ENCODE results near the gene TMEM132E. TPM values are rescaled to one million over a fixed set of nuclear protein-coding genes. Genes with fewer than 3 reads are reported as not detected.

The TMEM132E gene
- total RNA-seq, 2 experiments from 2014 or later, result 0.07 TPM; not detected in 1

GRCh38 chr17:34651402-34651811, 72.0 kb downstream of the TMEM132E start:
- Mint-ChIP-seq H3K4me1 (ENCODE audit: low read depth) (no peaks in the 10 kb centered on the region), H3K4me3 (no peak overlapping the region), H3K9me3 (no peaks in the 10 kb centered on the region), H3K27me3 (peaks cover 15% of the 10 kb centered on the region), H3K36me3 (ENCODE audit: low read depth) (no peaks in the 10 kb centered on the region), H3K27ac (no peak overlapping the region)
- DNase-seq, result no peak
- ChIA-PET CTCF (no interaction called here), POLR2A (no interaction called here)
- ATAC-seq, result no peak
- TF ChIP-seq CTCF (IDR thresholded peaks at IDR 0.05), result no peak
- intact Hi-C loops (cut with micrococcal nuclease), result no loop called here

GRCh38 chr17:34652021-34652555, 72.7 kb downstream of the TMEM132E start:
- no peak for TF ChIP-seq CTCF (IDR thresholded peaks at IDR 0.05)
- ATAC-seq, result no peak
- no peak overlapping the region for H3K4me3 Mint-ChIP-seq
- ChIA-PET CTCF (no interaction called here), POLR2A (no interaction called here)
- H3K27ac Mint-ChIP-seq, result no peak overlapping the region
- intact Hi-C loops (cut with micrococcal nuclease), result no loop called here
- H3K36me3 Mint-ChIP-seq (ENCODE audit: low read depth), result no peaks in the 10 kb centered on the region
- DNase-seq, result no peak
- no peaks in the 10 kb centered on the region for H3K9me3 Mint-ChIP-seq
- no peaks in the 10 kb centered on the region for H3K4me1 Mint-ChIP-seq (ENCODE audit: low read depth)
- peaks cover 15% of the 10 kb centered on the region for H3K27me3 Mint-ChIP-seq

- intact Hi-C loops (cut with micrococcal nuclease), result no loop called here
- DNase-seq, result no peak
- Mint-ChIP-seq H3K9me3 (no peaks in the 10 kb centered on the region), H3K4me1 (ENCODE audit: low read depth) (no peaks in the 10 kb centered on the region), H3K27ac (no peak overlapping the region), H3K27me3 (peaks cover 15% of the 10 kb centered on the region), H3K4me3 (no peak overlapping the region), H3K36me3 (ENCODE audit: low read depth) (no peaks in the 10 kb centered on the region)
- ChIA-PET CTCF (interaction anchor here (2.0 kb wide), 1 partner anchor 15 kb away, joined by 12 read pairs; no protein-coding TSS in a partner anchor), POLR2A (no interaction called here)
- no peak for ATAC-seq
- no peak for TF ChIP-seq CTCF (IDR thresholded peaks at IDR 0.05)
These were observed 74.1 kb downstream of the TMEM132E start for GRCh38 chr17:34653511-34653910.

GRCh38 chr17:34654276-34654880, 75.0 kb downstream of the TMEM132E start:
- DNase-seq (no peak), ATAC-seq (no peak)
- ChIA-PET CTCF (interaction anchor here (1.0 to 2.0 kb wide), 2 partner anchors 16 to 112 kb away, joined by 3 to 12 read pairs; no protein-coding TSS in a partner anchor), POLR2A (no interaction called here)
- TF ChIP-seq CTCF (IDR thresholded peaks at IDR 0.05), result no peak
- H3K36me3 Mint-ChIP-seq (ENCODE audit: low read depth), result no peaks in the 10 kb centered on the region
- intact Hi-C loops (cut with micrococcal nuclease), result no loop called here
- H3K4me1 Mint-ChIP-seq (ENCODE audit: low read depth), result no peaks in the 10 kb centered on the region
- H3K9me3 Mint-ChIP-seq, result no peaks in the 10 kb centered on the region
- H3K4me3 Mint-ChIP-seq, result no peak overlapping the region
- peaks cover 15% of the 10 kb centered on the region for H3K27me3 Mint-ChIP-seq
- H3K27ac Mint-ChIP-seq, result no peak overlapping the region

GRCh38 chr17:34654881-34655276, 75.5 kb downstream of the TMEM132E start:
- TF ChIP-seq CTCF (IDR thresholded peaks at IDR 0.05), result no peak
- H3K27me3 Mint-ChIP-seq, result peaks cover 15% of the 10 kb centered on the region
- ChIA-PET POLR2A (no interaction called here), CTCF (interaction anchor here (1.0 to 2.0 kb wide), 2 partner anchors 16 to 113 kb away, joined by 3 to 12 read pairs; no protein-coding TSS in a partner anchor)
- intact Hi-C loops (cut with micrococcal nuclease), result no loop called here
- no peaks in the 10 kb centered on the region for H3K4me1 Mint-ChIP-seq (ENCODE audit: low read depth)
- no peaks in the 10 kb centered on the region for H3K9me3 Mint-ChIP-seq
- ATAC-seq (no peak), DNase-seq (no peak)
- H3K36me3 Mint-ChIP-seq (ENCODE audit: low read depth), result no peaks in the 10 kb centered on the region
- no peak overlapping the region for H3K4me3 Mint-ChIP-seq
- H3K27ac Mint-ChIP-seq, result no peak overlapping the region
